HUES64 (cell line): ENCODE results near the gene TMEM54.

ENCODE experiments used
- H3K27ac ChIP-seq: 2 replicates; pipeline ENCODE4 v1.7.0; 2013; ENCODE audit warnings: low read depth, low read length, inconsistent platforms
- H3K27me3 ChIP-seq: 2 replicates; pipeline ENCODE4 v1.6.1; 2013; ENCODE audit warnings: mild to moderate bottlenecking, low read length; ENCODE audit not compliant: insufficient read depth
- H3K36me3 ChIP-seq: 2 replicates; pipeline ENCODE4 v1.6.1; 2013; ENCODE audit warnings: mild to moderate bottlenecking, low read length; ENCODE audit not compliant: insufficient read depth
- H3K4me1 ChIP-seq: 2 replicates; pipeline ENCODE4 v1.6.1; 2013; ENCODE audit warnings: mild to moderate bottlenecking, low read length, moderate library complexity; ENCODE audit not compliant: insufficient read depth
- H3K4me3 ChIP-seq: 2 replicates; pipeline ENCODE4 v1.5.1; 2013; ENCODE audit warnings: mild to moderate bottlenecking, low read length, moderate library complexity
- H3K9ac ChIP-seq: 2 replicates; pipeline ENCODE4 v1.6.1; 2013; ENCODE audit warnings: mild to moderate bottlenecking, low read depth, low read length
- H3K9me3 ChIP-seq: 2 replicates; pipeline ENCODE4 v1.6.1; 2013; ENCODE audit warnings: low read depth, low read length; ENCODE audit not compliant: insufficient read depth
- WGBS: fragments of 150-250, 120-280 bp; methylation state at CpG from one replicate; pipeline ENCODE4 v1.1.7; 2013; ENCODE audit warnings: missing lambda C conversion rate; 5-methylcytosine and 5-hydroxymethylcytosine counted together

TMEM54 gene

DNA sequence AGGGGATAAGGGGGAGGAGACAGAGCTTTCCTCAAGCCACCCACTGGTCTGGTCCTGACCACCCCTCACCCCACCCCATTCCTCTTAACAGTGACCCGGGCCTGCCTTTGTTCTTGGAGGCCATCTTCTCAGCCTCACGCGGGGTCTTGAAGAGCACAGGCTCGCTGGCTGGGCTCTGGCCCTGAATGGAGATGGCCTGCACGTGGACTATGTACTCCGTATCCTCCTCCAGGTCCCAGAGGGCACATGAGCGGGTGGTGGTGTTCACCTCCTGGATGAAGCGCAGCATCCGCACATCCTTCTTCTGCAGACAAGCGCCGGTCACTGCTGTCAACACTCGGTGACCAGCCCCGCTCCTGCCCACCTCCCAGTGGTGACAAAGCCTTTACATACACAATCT lies 33.1 kb downstream of the TMEM54 start:
- no peak overlapping the region for H3K4me3 ChIP-seq
- no peaks in the 10 kb centered on the region for H3K9me3 ChIP-seq
- peaks cover 32% of the 10 kb centered on the region for H3K27me3 ChIP-seq
- H3K27ac ChIP-seq, result no peak overlapping the region
- H3K4me1 ChIP-seq, result peaks cover 14% of the 10 kb centered on the region; the same call in 1 of the 2 replicates
- 90% methylated on average over 13 of the region's 13 CpGs for WGBS
- H3K9ac ChIP-seq, result no peak overlapping the region
- H3K36me3 ChIP-seq, result 0 out of 2 replicates have a peak, but pooled peaks cover 3% of the 10 kb centered on the region

DNA sequence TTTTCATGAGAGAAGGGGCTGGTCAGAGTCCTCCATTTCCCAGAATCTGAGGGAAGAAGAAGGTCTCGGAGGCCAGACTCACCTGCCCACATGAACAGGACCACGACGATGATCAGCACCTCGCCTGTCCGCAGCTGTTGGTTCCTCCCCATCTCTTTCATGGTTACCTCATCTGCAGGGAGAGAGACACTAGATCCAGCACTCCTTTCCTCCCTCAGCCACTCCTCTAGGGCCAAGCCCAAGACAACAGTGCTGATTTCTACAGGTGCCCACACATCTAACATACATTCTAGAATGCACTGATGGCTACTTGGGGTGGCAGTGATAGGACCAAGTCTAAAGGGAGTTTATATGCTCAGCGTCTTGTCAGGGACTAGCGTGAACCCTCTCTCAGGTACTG lies 33.5 kb downstream of the TMEM54 start:
- peaks cover 32% of the 10 kb centered on the region for H3K27me3 ChIP-seq
- H3K36me3 ChIP-seq, result peaks cover 7% of the 10 kb centered on the region
- peaks cover 14% of the 10 kb centered on the region; the same call in 1 of the 2 replicates for H3K4me1 ChIP-seq
- no peak overlapping the region for H3K9ac ChIP-seq
- H3K9me3 ChIP-seq, result no peaks in the 10 kb centered on the region
- H3K27ac ChIP-seq, result no peak overlapping the region
- H3K4me3 ChIP-seq, result no peak overlapping the region
- 90% methylated on average over 7 of the region's 7 CpGs for WGBS

GRCh38 chr1:32867151-32867550 lies 34.0 kb downstream of the TMEM54 start:
- Histone ChIP-seq H3K27me3 (peaks cover 31% of the 10 kb centered on the region), H3K4me1 (peaks cover 14% of the 10 kb centered on the region; the same call in 1 of the 2 replicates)
- 87% methylated on average over 5 of the region's 5 CpGs for WGBS

GRCh38 chr1:32865639-32866405 lies 35.4 kb downstream of the TMEM54 start:
- Histone ChIP-seq H3K36me3 (peaks cover 9% of the 10 kb centered on the region), H3K4me1 (peaks cover 4% of the 10 kb centered on the region; the same call in 1 of the 2 replicates), H3K27me3 (peaks cover 18% of the 10 kb centered on the region), H3K9ac (no peak overlapping the region), H3K4me3 (no peak overlapping the region), H3K27ac (no peak overlapping the region), H3K9me3 (no peaks in the 10 kb centered on the region)
- WGBS, result 94% methylated on average over 2 of the region's 3 CpGs

More at GRCh38 chr1:32867151-32867550, 34.0 kb downstream of the TMEM54 start:
- H3K4me3 ChIP-seq, result no peak overlapping the region
- peaks cover 9% of the 10 kb centered on the region for H3K36me3 ChIP-seq
- H3K9ac ChIP-seq, result no peak overlapping the region
- H3K9me3 ChIP-seq, result no peaks in the 10 kb centered on the region
- no peak overlapping the region for H3K27ac ChIP-seq

- Histone ChIP-seq H3K27me3 (peaks cover 7% of the 10 kb centered on the region), H3K4me3 (no peak overlapping the region), H3K27ac (no peak overlapping the region), H3K9me3 (no peaks in the 10 kb centered on the region), H3K4me1 (no peaks in the 10 kb centered on the region), H3K36me3 (peaks cover 11% of the 10 kb centered on the region), H3K9ac (no peak overlapping the region)
- 95% methylated on average over 8 of the region's 8 CpGs for WGBS
Measured at GRCh38 chr1:32864375-32865019, 36.7 kb downstream of the TMEM54 start.

GRCh38 chr1:32863881-32864245 lies 37.3 kb downstream of the TMEM54 start:
- Histone ChIP-seq H3K4me1 (no peaks in the 10 kb centered on the region), H3K27ac (no peak overlapping the region), H3K9ac (no peak overlapping the region), H3K36me3 (peaks cover 11% of the 10 kb centered on the region), H3K27me3 (peaks cover 1% of the 10 kb centered on the region; the same call in 1 of the 2 replicates), H3K9me3 (no peaks in the 10 kb centered on the region), H3K4me3 (no peak overlapping the region)
- WGBS, result 93% methylated on average over 1 of the region's 1 CpG

DNA sequence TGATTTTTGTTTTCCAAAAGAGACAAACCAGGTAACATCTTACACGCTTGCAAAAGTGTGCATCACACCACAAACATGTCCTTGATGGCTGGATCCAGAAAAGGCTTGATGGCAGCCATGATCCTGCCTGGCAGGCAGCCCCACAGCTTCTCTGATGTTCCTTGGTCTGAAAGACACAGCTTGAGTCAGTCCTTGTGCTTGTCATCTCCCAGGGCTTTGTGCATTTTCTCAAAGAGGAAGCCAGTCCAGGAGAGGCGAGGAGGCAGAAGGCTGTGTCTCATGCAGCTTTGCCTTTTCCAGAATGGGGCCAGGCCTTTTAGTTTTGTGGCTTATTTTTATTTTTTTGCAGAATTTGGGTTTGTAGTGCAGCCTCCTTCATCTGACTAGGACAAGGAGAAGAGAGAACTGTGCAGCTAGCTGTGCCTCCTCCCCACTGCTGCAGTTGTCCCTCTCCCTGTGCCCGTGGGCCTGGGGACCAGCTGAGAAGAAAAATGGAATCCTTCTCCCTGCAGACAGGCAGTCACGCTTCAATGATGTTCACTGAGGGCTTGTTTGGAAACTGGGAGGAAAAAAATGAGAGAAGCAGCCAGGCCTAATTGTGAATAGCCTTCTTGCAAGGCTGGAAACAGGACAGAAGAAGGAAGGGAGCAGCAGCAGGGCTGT lies 37.8 kb downstream of the TMEM54 start:
- Histone ChIP-seq H3K27ac (no peak overlapping the region), H3K9me3 (no peaks in the 10 kb centered on the region), H3K9ac (no peak overlapping the region), H3K4me1 (no peaks in the 10 kb centered on the region), H3K27me3 (no peaks in the 10 kb centered on the region), H3K4me3 (no peak overlapping the region), H3K36me3 (peaks cover 14% of the 10 kb centered on the region)
- 87% methylated on average over 4 of the region's 4 CpGs for WGBS

GRCh38 chr1:32861904-32862695 lies 39.1 kb downstream of the TMEM54 start:
- H3K27me3 ChIP-seq, result no peaks in the 10 kb centered on the region
- H3K27ac ChIP-seq, result no peak overlapping the region
- 88% methylated on average over 3 of the region's 3 CpGs for WGBS
- H3K4me3 ChIP-seq, result no peak overlapping the region
- no peak overlapping the region for H3K9ac ChIP-seq
- no peaks in the 10 kb centered on the region for H3K9me3 ChIP-seq
- no peaks in the 10 kb centered on the region for H3K4me1 ChIP-seq
- peaks cover 20% of the 10 kb centered on the region for H3K36me3 ChIP-seq

GRCh38 chr1:32860566-32860965 lies 40.6 kb downstream of the TMEM54 start:
- no peak overlapping the region for H3K27ac ChIP-seq
- no peak overlapping the region for H3K4me3 ChIP-seq
- H3K9ac ChIP-seq, result no peak overlapping the region
- no peaks in the 10 kb centered on the region for H3K4me1 ChIP-seq
- peaks cover 36% of the 10 kb centered on the region for H3K36me3 ChIP-seq
- no peaks in the 10 kb centered on the region for H3K27me3 ChIP-seq
- H3K9me3 ChIP-seq, result no peaks in the 10 kb centered on the region

DNA sequence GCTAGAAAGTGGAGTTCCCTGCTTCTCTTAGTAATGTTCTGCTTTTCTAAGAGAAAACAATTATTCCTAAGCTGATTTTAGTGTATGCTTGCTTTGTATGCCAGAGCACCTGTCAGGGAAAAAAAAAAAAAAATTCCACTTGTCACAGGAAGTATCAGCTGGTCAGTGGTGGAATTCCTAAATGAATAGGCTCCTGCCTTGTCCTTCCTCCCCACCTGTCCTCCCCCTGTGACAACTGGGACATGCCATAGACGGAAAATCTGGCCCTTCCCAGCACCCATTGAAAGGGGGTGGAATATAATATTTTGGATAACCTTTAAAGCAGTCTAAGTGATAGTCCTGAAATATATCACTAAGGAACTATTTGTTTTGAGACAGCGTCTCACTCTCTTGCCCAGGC lies 41.3 kb downstream of the TMEM54 start:
- Histone ChIP-seq H3K4me1 (no peaks in the 10 kb centered on the region), H3K4me3 (no peak overlapping the region), H3K9ac (no peak overlapping the region), H3K36me3 (peaks cover 42% of the 10 kb centered on the region), H3K27me3 (no peaks in the 10 kb centered on the region), H3K9me3 (no peaks in the 10 kb centered on the region), H3K27ac (no peak overlapping the region)
- WGBS, result 85% methylated on average over 1 of the region's 2 CpGs
